SK-N-SH (cell line): ENCODE results near the gene RABGAP1L. TPM values are rescaled to one million over a fixed set of nuclear protein-coding genes. Genes with fewer than 3 reads are reported as not detected.
"Not testable (repeated sequence)": the region's sequence is repeated elsewhere in the genome, so short reads cannot be mapped to it uniquely, and the experiment has no call there.

Source experiments
- CTCF ChIA-PET: fragments of 300-600, 350-600 bp; formaldehyde crosslinking; extraction: SDS; loops from one replicate; lab custom pipeline; 2021; lab: Yijun Ruan, JAX
- POLR2A ChIA-PET: fragments of 350-600 bp; sonication (Branson Sonifier 250); formaldehyde crosslinking; extraction: SDS; loops from one replicate; lab custom pipeline; 2020; ENCODE audit warnings: antibody characterized with exemption, inconsistent platforms; lab: Yijun Ruan, JAX
- DNase-seq: peaks from one replicate; pipeline ENCODE4 v3.0.0; 2012
- H2AFZ ChIP-seq: fragments of 200-600 bp; sonication (generic); 2 replicates; pipeline ENCODE4 v1.8.1; 2016; ENCODE audit warnings: antibody characterized with exemption, mild to moderate bottlenecking, low read depth
- H3F3A ChIP-seq: fragments of 200-600 bp; sonication (generic); replicated peaks from 2 replicates; pipeline ENCODE3; 2016; ENCODE audit warnings: antibody characterized with exemption, mild to moderate bottlenecking; ENCODE audit not compliant: insufficient read depth
- H3K27ac ChIP-seq, 2 experiments: fragments of 200-500 bp in 1 of 2; fragments of 200-600 bp in 1 of 2; sonication (Bioruptor generic) in 1 of 2; sonication (generic), shearing (Covaris generic) in 1 of 2; 2 replicates each; pipeline versions ENCODE4 v1.5.1 to v1.6.1; 2014 to 2016; ENCODE audit warnings: low read depth in 2 of 2, inconsistent platforms in 1 of 2, low read length in 1 of 2, mild to moderate bottlenecking in 1 of 2, mixed read lengths in 1 of 2
- H3K27me3 ChIP-seq: fragments of 200-600 bp; sonication (generic), shearing (Covaris generic); 2 replicates; pipeline ENCODE4 v1.6.1; 2016; ENCODE audit warnings: mixed run types; ENCODE audit not compliant: insufficient read depth
- H3K36me3 ChIP-seq, 2 experiments: fragments of 200-500 bp in 1 of 2; fragments of 200-600 bp in 1 of 2; sonication (Bioruptor generic) in 1 of 2; sonication (generic) in 1 of 2; replicated peaks in 1 of 2; 2 replicates each; pipeline versions ENCODE3 to v1.5.1; 2014 to 2016; ENCODE audit warnings: low read length in 1 of 2, mild to moderate bottlenecking in 1 of 2; ENCODE audit not compliant: insufficient read depth in 2 of 2, control insufficient read depth in 1 of 2
- H3K4me1 ChIP-seq, 2 experiments: fragments of 200-500 bp in 1 of 2; fragments of 200-600 bp in 1 of 2; sonication (Bioruptor generic) in 1 of 2; sonication (generic), shearing (Covaris generic) in 1 of 2; 2 replicates each; pipeline versions ENCODE4 v1.5.1 to v1.6.1; 2014 to 2016; ENCODE audit warnings: low read depth in 1 of 2, low read length in 1 of 2, mixed run types in 1 of 2; ENCODE audit not compliant: insufficient read depth in 2 of 2, control insufficient read depth in 1 of 2
- H3K4me2 ChIP-seq: fragments of 200-600 bp; sonication (generic), shearing (Covaris generic); 2 replicates; pipeline ENCODE4 v1.6.1; 2017; ENCODE audit warnings: mixed run types
- H3K4me3 ChIP-seq, 2 experiments: fragments of 200-500 bp in 1 of 2; fragments of 200-600 bp in 1 of 2; sonication (Bioruptor generic) in 1 of 2; sonication (generic), shearing (Covaris generic) in 1 of 2; 2 replicates each; pipeline versions ENCODE4 v1.5.1 to v1.8.1; 2014 to 2016; ENCODE audit warnings: low read depth in 2 of 2, inconsistent platforms in 1 of 2, low read length in 1 of 2, mild to moderate bottlenecking in 1 of 2, mixed read lengths in 1 of 2, moderate library complexity in 1 of 2
- H3K79me2 ChIP-seq: fragments of 200-600 bp; sonication (generic); 2 replicates; pipeline ENCODE4 v1.8.1; 2017; ENCODE audit warnings: mild to moderate bottlenecking; ENCODE audit not compliant: insufficient read depth
- H3K9ac ChIP-seq: fragments of 200-600 bp; sonication (generic); 2 replicates; pipeline ENCODE4 v1.6.1; 2017; ENCODE audit warnings: mixed run types
- H3K9me2 ChIP-seq: fragments of 200-600 bp; sonication (generic); 2 replicates; pipeline ENCODE4 v1.6.1; 2017; ENCODE audit warnings: mixed run types
- H3K9me3 ChIP-seq: fragments of 200-600 bp; sonication (generic); 2 replicates; pipeline ENCODE4 v1.6.1; 2017; ENCODE audit warnings: mixed run types, mild to moderate bottlenecking, moderate library complexity
- H4K20me1 ChIP-seq: fragments of 200-600 bp; sonication (generic); 2 replicates; pipeline ENCODE4 v1.6.1; 2017; ENCODE audit warnings: mild to moderate bottlenecking, mixed run types; ENCODE audit not compliant: insufficient read depth
- EP300 ChIP-seq, 2 experiments: IDR thresholded peaks; 2 replicates each; pipeline versions ENCODE4 v1.4.0 to v1.6.1; 2012; ENCODE audit warnings: borderline replicate concordance in 1 of 2, low read depth in 1 of 2, low read length in 1 of 2
- FOXM1 ChIP-seq: IDR thresholded peaks from 2 replicates; pipeline ENCODE4 v1.4.0; 2012; ENCODE audit warnings: low read depth, mild to moderate bottlenecking
- MEF2A ChIP-seq: IDR thresholded peaks from 2 replicates; pipeline ENCODE4 v1.4.0; 2012; ENCODE audit warnings: low read depth, borderline replicate concordance
- NRF1 ChIP-seq: IDR thresholded peaks from 2 replicates; pipeline ENCODE4 v1.6.1; 2012; ENCODE audit warnings: low read depth, mild to moderate bottlenecking, low read length
- RAD21 ChIP-seq: IDR thresholded peaks from 2 replicates; pipeline ENCODE4 v1.6.1; 2012; ENCODE audit warnings: mild to moderate bottlenecking, low read length
- RFX5 ChIP-seq: IDR thresholded peaks from 2 replicates; pipeline ENCODE4 v1.6.1; 2012; ENCODE audit warnings: mild to moderate bottlenecking, improper control_type of control experiment, low read length
- RXRA ChIP-seq: IDR thresholded peaks from 2 replicates; pipeline ENCODE4 v1.4.0; 2012; ENCODE audit warnings: low read depth, mild to moderate bottlenecking, borderline replicate concordance
- SIN3A ChIP-seq: IDR thresholded peaks from 2 replicates; pipeline ENCODE4 v1.6.1; 2012; ENCODE audit warnings: low read depth, mild to moderate bottlenecking, low read length, moderate library complexity, borderline replicate concordance
- SMC3 ChIP-seq: IDR thresholded peaks from 2 replicates; pipeline ENCODE4 v1.6.1; 2012; ENCODE audit warnings: low read depth, low read length, improper control_type of control experiment
- TAF1 ChIP-seq: IDR thresholded peaks from 2 replicates; pipeline ENCODE4 v1.6.1; 2012; ENCODE audit warnings: low read depth, mild to moderate bottlenecking, low read length, moderate library complexity, borderline replicate concordance
- USF2 ChIP-seq: fragments of 150-350 bp; IDR thresholded peaks from 2 replicates; pipeline ENCODE4 v1.6.1; 2017; ENCODE audit warnings: antibody characterized with exemption, low read length, low read depth, borderline replicate concordance
- ZBTB33 ChIP-seq: IDR thresholded peaks from 2 replicates; pipeline ENCODE4 v1.4.0; 2012; ENCODE audit warnings: low read depth, borderline replicate concordance
- WGBS: methylation state at CpG from one replicate; pipeline ENCODE4 v1.1.6; 2017; ENCODE audit warnings: low lambda C conversion rate; 5-methylcytosine and 5-hydroxymethylcytosine counted together
- polyA plus RNA-seq, 3 experiments: library from polyadenylated mRNA; depleted of rRNA; stranded (reverse); fragments of >200 nt; gene quantifications; 2 replicates each; pipeline ENCODE4 v1.2.3, GENCODE V29; 2012
- TF ChIP-seq, protein P1 (sequence below): fragments of 200-600 bp; sonication (generic); IDR thresholded peaks from 2 replicates; pipeline ENCODE4 v1.6.1; 2017; ENCODE audit warnings: antibody characterized with exemption, mild to moderate bottlenecking, moderate library complexity

Gene RABGAP1L
- polyA plus RNA-seq, 1 of the 3 experiments (the other 2 are of a cell fraction), result 7.2 TPM

- H3K9me2 ChIP-seq, result no peaks in the 10 kb centered on the region
- no peak overlapping the region for H3K4me3 ChIP-seq
- H2AFZ ChIP-seq, result no peak overlapping the region
- TF ChIP-seq RXRA (no peak), MEF2A (no peak), NRF1 (no peak), RFX5 (no peak), FOXM1 (no peak), RAD21 (no peak), TAF1 (no peak)
- TF ChIP-seq, all 33 proteins: peak for 0
- no peaks in the 10 kb centered on the region for H3K4me1 ChIP-seq
- H3K27ac ChIP-seq, result no peak overlapping the region
- no peaks in the 10 kb centered on the region for H3K9me3 ChIP-seq
- no peak overlapping the region for H3K4me2 ChIP-seq
- ChIA-PET CTCF (interaction anchor here (0.9 to 1.5 kb wide), 2 partner anchors 10 to 496 kb away, joined by 3 to 4 read pairs; no protein-coding TSS in a partner anchor), POLR2A (no interaction called here)
- H3K36me3 ChIP-seq, result peaks cover 7 to 16% of the 10 kb centered on the region in 2 experiments
- H3K9ac ChIP-seq, result no peak overlapping the region
- H4K20me1 ChIP-seq, result no peaks in the 10 kb centered on the region
- H3F3A ChIP-seq, result no peaks in the 10 kb centered on the region
- no peak for DNase-seq
- H3K79me2 ChIP-seq, result no peaks in the 10 kb centered on the region
- H3K27me3 ChIP-seq, result no peaks in the 10 kb centered on the region
Observed at GRCh38 chr1:174248041-174248440, 88.7 kb downstream of the RABGAP1L start.

DNA sequence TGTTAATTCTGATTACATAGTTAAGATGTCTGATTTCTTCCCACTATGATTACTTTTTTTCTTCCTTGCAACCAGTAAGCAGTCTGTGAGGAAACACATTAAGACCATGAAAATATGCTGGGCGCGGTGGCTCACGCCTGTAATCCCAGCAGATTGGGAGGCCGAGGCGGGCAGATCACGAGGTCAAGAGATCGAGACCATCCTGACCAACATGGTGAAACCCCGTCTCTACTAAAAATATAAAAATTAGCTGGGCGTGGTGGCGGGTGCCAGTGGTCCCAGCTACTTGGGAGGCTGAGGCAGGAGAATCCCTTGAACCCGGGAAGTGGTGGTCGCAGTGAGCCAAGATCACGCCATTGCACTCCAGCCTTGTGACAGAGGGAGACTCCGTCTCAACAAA lies 97.1 kb downstream of the RABGAP1L start:
- POLR2A ChIA-PET, result not testable (repeated sequence)

DNA sequence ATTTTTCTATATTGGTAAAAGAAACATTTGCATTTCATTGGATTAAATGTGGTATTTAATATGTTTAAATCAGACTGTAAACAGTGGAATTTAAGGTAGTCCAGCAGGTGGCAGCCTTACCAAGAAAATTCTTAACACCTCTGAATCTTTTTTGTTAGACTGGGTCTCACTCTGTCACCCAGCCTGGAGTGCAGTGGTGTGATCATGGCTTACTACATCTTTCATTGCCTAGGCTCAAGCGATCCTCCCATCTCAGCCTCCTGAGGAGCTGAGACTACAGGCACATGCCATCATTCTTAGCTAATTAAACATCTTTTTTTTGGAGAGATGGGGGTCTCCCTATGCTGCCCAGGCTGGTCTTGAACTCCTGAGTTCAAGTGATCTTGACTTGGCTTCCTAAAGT lies 98.8 kb downstream of the RABGAP1L start:
- H3K9me2 ChIP-seq, result no peaks in the 10 kb centered on the region
- H3K79me2 ChIP-seq, result no peaks in the 10 kb centered on the region
- no peaks in the 10 kb centered on the region for H3K27me3 ChIP-seq
- H3F3A ChIP-seq, result peaks cover 14% of the 10 kb centered on the region
- H4K20me1 ChIP-seq, result no peaks in the 10 kb centered on the region
- DNase-seq, result peak; percentile 36
- H2AFZ ChIP-seq, result no peak overlapping the region
- peaks cover 0 to 8% of the 10 kb centered on the region in 2 experiments for H3K36me3 ChIP-seq
- WGBS, result 83% methylated on average over 1 of the region's 1 CpG
- no peak overlapping the region for H3K27ac ChIP-seq
- TF ChIP-seq, protein P1, sequence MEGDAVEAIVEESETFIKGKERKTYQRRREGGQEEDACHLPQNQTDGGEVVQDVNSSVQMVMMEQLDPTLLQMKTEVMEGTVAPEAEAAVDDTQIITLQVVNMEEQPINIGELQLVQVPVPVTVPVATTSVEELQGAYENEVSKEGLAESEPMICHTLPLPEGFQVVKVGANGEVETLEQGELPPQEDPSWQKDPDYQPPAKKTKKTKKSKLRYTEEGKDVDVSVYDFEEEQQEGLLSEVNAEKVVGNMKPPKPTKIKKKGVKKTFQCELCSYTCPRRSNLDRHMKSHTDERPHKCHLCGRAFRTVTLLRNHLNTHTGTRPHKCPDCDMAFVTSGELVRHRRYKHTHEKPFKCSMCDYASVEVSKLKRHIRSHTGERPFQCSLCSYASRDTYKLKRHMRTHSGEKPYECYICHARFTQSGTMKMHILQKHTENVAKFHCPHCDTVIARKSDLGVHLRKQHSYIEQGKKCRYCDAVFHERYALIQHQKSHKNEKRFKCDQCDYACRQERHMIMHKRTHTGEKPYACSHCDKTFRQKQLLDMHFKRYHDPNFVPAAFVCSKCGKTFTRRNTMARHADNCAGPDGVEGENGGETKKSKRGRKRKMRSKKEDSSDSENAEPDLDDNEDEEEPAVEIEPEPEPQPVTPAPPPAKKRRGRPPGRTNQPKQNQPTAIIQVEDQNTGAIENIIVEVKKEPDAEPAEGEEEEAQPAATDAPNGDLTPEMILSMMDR, result peak; percentile 77
- TF ChIP-seq USF2, result no peak
- no peak for TF ChIP-seq EP300 (IDR thresholded peaks at IDR 0.05; ENCODE audit: borderline replicate concordance in 1 of 2, low read depth in 1 of 2, low read length in 1 of 2)
- TF ChIP-seq SIN3A, result no peak
- peak; percentile 74 for TF ChIP-seq RAD21
- TF ChIP-seq SMC3, result peak; percentile 55
- TF ChIP-seq ZBTB33, result no peak
- no peak overlapping the region for H3K9ac ChIP-seq
- CTCF ChIA-PET, result interaction anchor here (0.7 to 2.6 kb wide), 7 partner anchors 10 to 493 kb away, joined by 3 to 19 read pairs (median 3); no protein-coding TSS in a partner anchor
- H3K4me3 ChIP-seq, result no peak overlapping the region
- H3K4me1 ChIP-seq, result peaks cover 4 to 6% of the 10 kb centered on the region in 2 experiments; a peak in 3 of 4 replicates
- H3K4me2 ChIP-seq, result no peak overlapping the region
- H3K9me3 ChIP-seq, result no peaks in the 10 kb centered on the region
- POLR2A ChIA-PET, result no interaction called here

More for the DNA sequence above, 97.1 kb downstream of the RABGAP1L start:
- H2AFZ ChIP-seq, H3K36me3 ChIP-seq, H3K27me3 ChIP-seq, DNase-seq, H3K79me2 ChIP-seq, H3K9me3 ChIP-seq, H3K27ac ChIP-seq, H3K9ac ChIP-seq, H4K20me1 ChIP-seq, H3K4me2 ChIP-seq, H3F3A ChIP-seq, H3K4me1 ChIP-seq, H3K4me3 ChIP-seq, H3K9me2 ChIP-seq: not testable (repeated sequence)
- 98% methylated on average over 14 of the region's 14 CpGs for WGBS
- CTCF ChIA-PET, result interaction anchor here (1.0 to 2.5 kb wide), 2 partner anchors 28 to 470 kb away, joined by 3 to 8 read pairs; no protein-coding TSS in a partner anchor
